ENCODE measurements around the gene NCF4. TPM values are rescaled to one million over a fixed set of nuclear protein-coding genes. Genes with fewer than 3 reads are reported as not detected.

Gene NCF4
- total and polyA plus RNA-seq, 2 donors from 2014 or later, result 4.7 to 19.4 TPM

DNA sequence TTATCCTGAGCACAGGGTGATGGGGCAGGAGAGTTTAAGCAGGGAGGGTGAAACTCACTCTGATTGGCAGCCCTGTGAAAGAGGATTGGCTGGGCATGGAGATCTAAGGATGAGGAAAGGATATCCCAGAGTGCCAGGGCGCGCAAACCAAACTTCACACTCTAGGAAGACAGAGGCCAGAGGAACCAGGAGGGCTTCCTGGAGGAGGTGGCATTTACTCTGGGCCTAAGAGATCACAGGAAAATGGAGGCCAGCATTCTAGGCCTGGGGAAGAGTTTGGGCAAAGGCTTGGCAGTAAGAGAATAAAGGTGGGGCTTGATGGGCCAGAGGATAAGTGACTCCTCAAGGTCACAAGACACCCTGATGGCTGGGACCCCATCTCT is 377 bp upstream of the NCF4 start:
- intact Hi-C loops (cut with DNase I), result no loop called here
- TF ChIP-seq, protein P1, sequence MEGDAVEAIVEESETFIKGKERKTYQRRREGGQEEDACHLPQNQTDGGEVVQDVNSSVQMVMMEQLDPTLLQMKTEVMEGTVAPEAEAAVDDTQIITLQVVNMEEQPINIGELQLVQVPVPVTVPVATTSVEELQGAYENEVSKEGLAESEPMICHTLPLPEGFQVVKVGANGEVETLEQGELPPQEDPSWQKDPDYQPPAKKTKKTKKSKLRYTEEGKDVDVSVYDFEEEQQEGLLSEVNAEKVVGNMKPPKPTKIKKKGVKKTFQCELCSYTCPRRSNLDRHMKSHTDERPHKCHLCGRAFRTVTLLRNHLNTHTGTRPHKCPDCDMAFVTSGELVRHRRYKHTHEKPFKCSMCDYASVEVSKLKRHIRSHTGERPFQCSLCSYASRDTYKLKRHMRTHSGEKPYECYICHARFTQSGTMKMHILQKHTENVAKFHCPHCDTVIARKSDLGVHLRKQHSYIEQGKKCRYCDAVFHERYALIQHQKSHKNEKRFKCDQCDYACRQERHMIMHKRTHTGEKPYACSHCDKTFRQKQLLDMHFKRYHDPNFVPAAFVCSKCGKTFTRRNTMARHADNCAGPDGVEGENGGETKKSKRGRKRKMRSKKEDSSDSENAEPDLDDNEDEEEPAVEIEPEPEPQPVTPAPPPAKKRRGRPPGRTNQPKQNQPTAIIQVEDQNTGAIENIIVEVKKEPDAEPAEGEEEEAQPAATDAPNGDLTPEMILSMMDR (IDR thresholded peaks at IDR 0.05; ENCODE audit: borderline replicate concordance, extremely low read depth, insufficient read depth), result no peak
- Histone ChIP-seq H3K36me3 (ENCODE audit: control insufficient read depth in 2 of 3, insufficient read depth in 3 of 3, low read length in 3 of 3) (no peaks in the 10 kb centered on the region), H3K9ac (ENCODE audit: low read length in 3 of 3) (no peak overlapping the region), H3K4me1 (ENCODE audit: control insufficient read depth in 2 of 3, insufficient read depth in 2 of 3, low read depth in 1 of 3, low read length in 3 of 3) (peaks cover 0 to 3% (median 0%) of the 10 kb centered on the region in 3 donors), H3K27me3 (ENCODE audit: control insufficient read depth, insufficient read depth, low read length) (no peaks in the 10 kb centered on the region), H3K9me3 (ENCODE audit: control insufficient read depth in 2 of 3, insufficient read depth in 1 of 3, low read length in 3 of 3) (no peaks in the 10 kb centered on the region), H3K4me3 (ENCODE audit: low read length in 3 of 3) (no peak overlapping the region), H3K27ac (ENCODE audit: low read depth in 2 of 2, low read length in 2 of 2) (no peak overlapping the region)
- DNase-seq (no peak), FAIRE-seq (no peak)

DNA sequence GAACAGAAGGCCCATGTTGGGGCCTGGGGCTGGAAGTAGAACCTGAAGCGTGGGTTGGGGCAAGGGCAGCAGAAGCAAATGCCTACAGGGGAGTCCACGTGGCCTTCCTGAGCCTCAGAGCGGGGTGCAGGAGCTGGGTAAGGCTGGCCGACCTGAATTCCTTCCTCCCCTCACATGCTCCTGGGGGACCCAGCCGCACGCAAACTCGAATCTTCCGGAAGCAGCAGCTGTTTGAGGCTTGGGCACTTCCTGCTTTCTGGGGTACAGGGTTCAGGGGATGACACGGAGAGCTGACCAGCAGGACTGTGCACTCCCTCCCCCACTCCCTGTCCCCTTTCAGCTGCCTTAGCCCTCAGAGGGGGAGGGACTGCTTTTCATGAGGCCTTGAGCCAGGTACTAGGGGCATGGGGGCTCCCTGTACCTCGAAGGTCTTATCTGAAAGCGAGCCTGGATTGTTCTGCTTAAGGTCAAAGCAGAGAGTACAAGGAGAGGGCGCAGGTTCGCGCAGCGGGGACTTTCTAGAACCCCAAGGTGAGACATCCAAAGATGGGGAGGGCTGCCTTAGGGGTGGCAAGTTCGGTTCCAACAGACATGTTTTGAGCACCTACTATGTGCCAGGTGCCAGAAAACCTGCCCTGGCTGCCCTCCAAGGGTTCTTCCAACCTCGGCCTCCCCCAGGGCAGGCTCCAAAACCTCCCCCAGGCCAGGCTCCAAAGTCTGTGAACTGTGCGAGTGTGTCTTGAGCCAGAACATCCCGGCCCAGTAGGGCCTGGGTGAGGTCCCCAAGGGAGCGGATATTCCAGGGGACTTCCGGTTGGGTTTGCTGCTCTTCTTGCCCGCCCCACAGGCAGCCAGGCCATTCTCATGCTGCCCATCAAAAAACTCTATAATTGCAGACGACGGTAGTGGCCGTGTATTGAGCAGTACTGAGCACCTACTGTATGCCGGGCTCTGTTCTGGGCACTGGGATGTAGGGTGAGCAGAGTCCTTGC is 1.7 kb downstream of the NCF4 start:
- no peaks in the 10 kb centered on the region for H3K36me3 ChIP-seq (ENCODE audit: control insufficient read depth in 2 of 3, insufficient read depth in 3 of 3, low read length in 3 of 3)
- TF ChIP-seq, protein P1 (IDR thresholded peaks at IDR 0.05; ENCODE audit: borderline replicate concordance, extremely low read depth, insufficient read depth), result no peak
- DNase-seq (no peak), FAIRE-seq (no peak)
- H3K4me3 ChIP-seq (ENCODE audit: low read length in 3 of 3), result no peak overlapping the region
- intact Hi-C loops (cut with DNase I), result no loop called here
- no peak overlapping the region for H3K9ac ChIP-seq (ENCODE audit: low read length in 3 of 3)
- H3K4me1 ChIP-seq (ENCODE audit: control insufficient read depth in 2 of 3, insufficient read depth in 2 of 3, low read depth in 1 of 3, low read length in 3 of 3), result no peaks in the 10 kb centered on the region
- no peak overlapping the region for H3K27ac ChIP-seq (ENCODE audit: low read depth in 2 of 2, low read length in 2 of 2)
- no peaks in the 10 kb centered on the region for H3K27me3 ChIP-seq (ENCODE audit: control insufficient read depth, insufficient read depth, low read length)
- no peaks in the 10 kb centered on the region for H3K9me3 ChIP-seq (ENCODE audit: control insufficient read depth in 2 of 3, insufficient read depth in 1 of 3, low read length in 3 of 3)

DNA sequence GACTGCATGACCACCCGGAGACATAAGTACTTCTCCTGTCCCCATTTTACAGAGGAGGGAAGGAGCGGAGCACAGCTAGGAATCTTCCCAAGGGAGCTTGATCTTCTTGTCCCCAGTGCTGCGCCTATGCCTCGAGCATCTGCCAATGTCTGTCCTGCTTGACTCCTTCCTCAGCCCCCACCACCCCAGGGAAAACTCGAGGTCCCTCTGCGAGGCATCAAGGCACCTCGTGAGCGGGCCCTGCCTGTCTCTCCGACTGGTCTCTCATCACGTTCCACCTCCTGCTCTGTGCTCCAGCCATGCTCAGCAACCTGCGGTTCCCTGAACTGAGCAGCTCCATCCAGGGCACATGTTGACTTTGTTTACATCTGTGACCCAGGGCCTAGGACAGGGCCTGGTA is 2.5 kb downstream of the NCF4 start:
- intact Hi-C loops (cut with DNase I), result no loop called here
- TF ChIP-seq, protein P1 (IDR thresholded peaks at IDR 0.05; ENCODE audit: borderline replicate concordance, extremely low read depth, insufficient read depth), result no peak
- Histone ChIP-seq H3K27me3 (ENCODE audit: control insufficient read depth, insufficient read depth, low read length) (no peaks in the 10 kb centered on the region), H3K27ac (ENCODE audit: low read depth in 2 of 2, low read length in 2 of 2) (no peak overlapping the region), H3K36me3 (ENCODE audit: control insufficient read depth in 2 of 3, insufficient read depth in 3 of 3, low read length in 3 of 3) (no peaks in the 10 kb centered on the region), H3K4me1 (ENCODE audit: control insufficient read depth in 2 of 3, insufficient read depth in 2 of 3, low read depth in 1 of 3, low read length in 3 of 3) (no peaks in the 10 kb centered on the region), H3K4me3 (ENCODE audit: low read length in 3 of 3) (no peak overlapping the region), H3K9ac (ENCODE audit: low read length in 3 of 3) (no peak overlapping the region), H3K9me3 (ENCODE audit: control insufficient read depth in 2 of 3, insufficient read depth in 1 of 3, low read length in 3 of 3) (no peaks in the 10 kb centered on the region)
- no peak for FAIRE-seq
- DNase-seq, result no peak

Measured in kidney (tissue), 14 donors.